ENCODE measurements around the gene ZNF629.

DNA sequence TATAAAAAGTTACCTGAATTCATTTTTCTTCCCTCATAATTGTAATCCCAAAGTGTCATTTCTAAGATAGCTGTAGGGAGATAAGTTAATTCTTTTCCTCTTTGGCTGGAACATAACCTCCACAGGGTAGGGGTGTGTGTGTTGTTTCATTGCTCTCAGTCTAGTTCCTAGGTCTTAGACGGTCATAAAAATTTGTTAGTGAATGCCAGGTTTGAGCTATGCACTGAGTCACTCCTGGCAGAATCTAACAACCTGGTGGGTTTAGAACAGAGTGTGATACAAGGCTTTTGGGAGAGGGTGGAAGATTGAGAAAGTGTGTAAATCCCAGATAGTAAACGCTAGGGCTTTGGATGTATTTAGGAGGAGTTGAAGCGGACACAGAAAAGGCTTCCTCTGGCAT lies 39.7 kb downstream of the ZNF629 start:
- TF ChIP-seq, protein P1, sequence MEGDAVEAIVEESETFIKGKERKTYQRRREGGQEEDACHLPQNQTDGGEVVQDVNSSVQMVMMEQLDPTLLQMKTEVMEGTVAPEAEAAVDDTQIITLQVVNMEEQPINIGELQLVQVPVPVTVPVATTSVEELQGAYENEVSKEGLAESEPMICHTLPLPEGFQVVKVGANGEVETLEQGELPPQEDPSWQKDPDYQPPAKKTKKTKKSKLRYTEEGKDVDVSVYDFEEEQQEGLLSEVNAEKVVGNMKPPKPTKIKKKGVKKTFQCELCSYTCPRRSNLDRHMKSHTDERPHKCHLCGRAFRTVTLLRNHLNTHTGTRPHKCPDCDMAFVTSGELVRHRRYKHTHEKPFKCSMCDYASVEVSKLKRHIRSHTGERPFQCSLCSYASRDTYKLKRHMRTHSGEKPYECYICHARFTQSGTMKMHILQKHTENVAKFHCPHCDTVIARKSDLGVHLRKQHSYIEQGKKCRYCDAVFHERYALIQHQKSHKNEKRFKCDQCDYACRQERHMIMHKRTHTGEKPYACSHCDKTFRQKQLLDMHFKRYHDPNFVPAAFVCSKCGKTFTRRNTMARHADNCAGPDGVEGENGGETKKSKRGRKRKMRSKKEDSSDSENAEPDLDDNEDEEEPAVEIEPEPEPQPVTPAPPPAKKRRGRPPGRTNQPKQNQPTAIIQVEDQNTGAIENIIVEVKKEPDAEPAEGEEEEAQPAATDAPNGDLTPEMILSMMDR (IDR thresholded peaks at IDR 0.05): no peak
- no peak for TF ChIP-seq POLR2A (IDR thresholded peaks at IDR 0.05)
